ENCODE data around the gene STK10.

STK10 gene

DNA sequence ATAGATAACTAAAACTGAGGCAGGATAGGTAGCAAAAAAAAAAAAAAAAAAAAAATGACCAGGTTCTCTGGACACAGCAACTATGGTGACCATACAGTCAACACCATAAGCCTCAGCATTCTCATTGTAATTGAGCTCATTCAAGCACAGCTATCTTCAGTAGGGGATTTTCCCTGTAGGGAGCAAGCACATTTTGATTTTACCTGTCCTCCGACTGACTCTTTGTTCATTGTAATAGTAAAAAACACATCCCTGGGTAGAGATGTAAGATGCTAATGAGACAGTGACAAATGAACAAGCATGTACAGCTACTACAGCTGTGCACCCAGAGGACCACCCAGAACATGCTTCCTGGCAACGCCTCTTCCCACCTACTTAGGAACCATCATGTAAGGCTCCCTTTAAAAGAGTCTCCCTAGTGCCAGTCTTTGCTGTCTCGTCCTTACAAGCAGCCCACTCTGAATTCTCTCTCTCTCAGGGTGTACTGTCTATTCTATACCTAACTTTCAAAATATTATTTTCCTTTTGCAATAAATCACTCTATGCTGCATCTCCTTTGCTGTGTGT is 116.6 kb downstream of the STK10 start:
- Histone ChIP-seq H3K9me3 (ENCODE audit: insufficient read depth, low read length, severe bottlenecking) (no peaks in the 10 kb centered on the region), H3K27ac (ENCODE audit: low read length) (no peak overlapping the region), H4K20me1 (ENCODE audit: insufficient read depth, low read length) (no peaks in the 10 kb centered on the region), H3K79me2 (ENCODE audit: insufficient read depth, low read length) (no peaks in the 10 kb centered on the region), H3K27me3 (ENCODE audit: insufficient read depth, low read length, poor library complexity) (no peaks in the 10 kb centered on the region), H3K4me2 (ENCODE audit: insufficient read depth, low read length) (no peak overlapping the region), H3K4me3 (ENCODE audit: low read depth in 1 of 2, low read length in 2 of 2) (no peak overlapping the region), H3K4me1 (ENCODE audit: insufficient read depth, low read length) (peaks cover 21% of the 10 kb centered on the region), H3K9ac (ENCODE audit: low read depth, low read length) (no peak overlapping the region), H3K36me3 (ENCODE audit: insufficient read depth, low read length) (peaks cover 2% of the 10 kb centered on the region; the same call in 1 of the 2 replicates), H2AFZ (ENCODE audit: low read depth, low read length) (no peak overlapping the region)
- TF ChIP-seq CTCF (IDR thresholded peaks at IDR 0.05; ENCODE audit: borderline replicate concordance, extremely low read depth, low read length, poor library complexity, severe bottlenecking) (no peak), EZH2 (IDR thresholded peaks at IDR 0.05; ENCODE audit: borderline replicate concordance, low read depth, low read length, severe bottlenecking) (no peak)
- DNase-seq (no peak), ATAC-seq (ENCODE audit: insufficient read depth, low read depth) (no peak)

GRCh38 chr5:172065431-172066065 is 122.5 kb downstream of the STK10 start:
- DNase-seq, result no peak
- Histone ChIP-seq H3K4me3 (ENCODE audit: low read depth in 1 of 2, low read length in 2 of 2) (no peak overlapping the region), H3K27me3 (ENCODE audit: insufficient read depth, low read length, poor library complexity) (no peaks in the 10 kb centered on the region), H3K4me2 (ENCODE audit: insufficient read depth, low read length) (no peak overlapping the region), H3K36me3 (ENCODE audit: insufficient read depth, low read length) (peaks cover 40% of the 10 kb centered on the region), H4K20me1 (ENCODE audit: insufficient read depth, low read length) (no peaks in the 10 kb centered on the region; the same call in 1 of the 2 replicates), H3K27ac (ENCODE audit: low read length) (no peak overlapping the region; the same call in 1 of the 2 replicates), H2AFZ (ENCODE audit: low read depth, low read length) (no peak overlapping the region), H3K9me3 (ENCODE audit: insufficient read depth, low read length, severe bottlenecking) (no peaks in the 10 kb centered on the region), H3K79me2 (ENCODE audit: insufficient read depth, low read length) (no peaks in the 10 kb centered on the region), H3K9ac (ENCODE audit: low read depth, low read length) (no peak overlapping the region), H3K4me1 (ENCODE audit: insufficient read depth, low read length) (peaks cover 22% of the 10 kb centered on the region)
- TF ChIP-seq CTCF (IDR thresholded peaks at IDR 0.05; ENCODE audit: borderline replicate concordance, extremely low read depth, low read length, poor library complexity, severe bottlenecking) (no peak), EZH2 (IDR thresholded peaks at IDR 0.05; ENCODE audit: borderline replicate concordance, low read depth, low read length, severe bottlenecking) (no peak)
- ATAC-seq (ENCODE audit: insufficient read depth, low read depth), result no peak

DNA sequence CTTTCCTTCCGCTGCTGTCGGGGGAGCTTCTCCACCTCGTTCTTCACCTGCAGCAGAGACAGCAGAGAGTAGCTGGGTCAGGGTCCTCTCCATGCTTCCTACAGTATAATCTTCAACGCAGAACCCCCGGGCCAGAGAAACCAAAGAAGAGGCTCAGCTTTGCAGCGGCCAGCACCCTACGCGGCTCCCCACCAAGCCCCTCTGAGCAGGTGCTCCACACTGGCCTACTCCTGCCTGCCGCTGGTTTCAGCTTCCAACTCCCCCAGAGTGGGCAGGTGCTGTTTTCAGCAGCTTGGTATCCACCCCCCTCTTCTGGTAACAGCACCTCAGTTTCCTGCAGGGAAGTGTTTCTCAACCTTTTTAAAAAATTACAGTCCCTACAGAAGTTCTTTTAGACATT is 123.3 kb downstream of the STK10 start:
- H3K27ac ChIP-seq (ENCODE audit: low read length), result no peak overlapping the region
- H2AFZ ChIP-seq (ENCODE audit: low read depth, low read length), result no peak overlapping the region
- DNase-seq (no peak), ATAC-seq (ENCODE audit: insufficient read depth, low read depth) (no peak)
- no peaks in the 10 kb centered on the region for H3K27me3 ChIP-seq (ENCODE audit: insufficient read depth, low read length, poor library complexity)
- peaks cover 48% of the 10 kb centered on the region for H3K36me3 ChIP-seq (ENCODE audit: insufficient read depth, low read length)
- H3K79me2 ChIP-seq (ENCODE audit: insufficient read depth, low read length), result no peaks in the 10 kb centered on the region
- H3K4me2 ChIP-seq (ENCODE audit: insufficient read depth, low read length), result no peak overlapping the region
- no peak overlapping the region for H3K9ac ChIP-seq (ENCODE audit: low read depth, low read length)
- H3K4me1 ChIP-seq (ENCODE audit: insufficient read depth, low read length), result peaks cover 22% of the 10 kb centered on the region
- H3K4me3 ChIP-seq (ENCODE audit: low read depth in 1 of 2, low read length in 2 of 2), result no peak overlapping the region
- no peaks in the 10 kb centered on the region for H3K9me3 ChIP-seq (ENCODE audit: insufficient read depth, low read length, severe bottlenecking)
- H4K20me1 ChIP-seq (ENCODE audit: insufficient read depth, low read length), result no peaks in the 10 kb centered on the region; the same call in 1 of the 2 replicates
- TF ChIP-seq CTCF (IDR thresholded peaks at IDR 0.05; ENCODE audit: borderline replicate concordance, extremely low read depth, low read length, poor library complexity, severe bottlenecking) (no peak), EZH2 (IDR thresholded peaks at IDR 0.05; ENCODE audit: borderline replicate concordance, low read depth, low read length, severe bottlenecking) (no peak)
